Measurements from ENCODE around the gene RSPO3. TPM values are rescaled to one million over a fixed set of nuclear protein-coding genes. Genes with fewer than 3 reads are reported as not detected.

RSPO3 gene
- total RNA-seq, 2 donors from 2014 or later: not detected

GRCh38 chr6:127119102-127120022 lies 891 bp downstream of the RSPO3 start:
- H3K9me3 ChIP-seq (ENCODE audit: control insufficient read depth, low read length, poor library complexity, severe bottlenecking): no peaks in the 10 kb centered on the region
- H3K4me3 Mint-ChIP-seq: peak overlapping the region; percentile 87
- no peak overlapping the region for H3K27ac Mint-ChIP-seq
- ATAC-seq: no peak
- H3K4me1 Mint-ChIP-seq: peaks cover 18% of the 10 kb centered on the region
- H3K27me3 Mint-ChIP-seq: peaks cover 83% of the 10 kb centered on the region
- DNase-seq: no peak
- H3K36me3 Mint-ChIP-seq (ENCODE audit: low read depth): peaks cover 7% of the 10 kb centered on the region

- no peaks in the 10 kb centered on the region for H3K9me3 ChIP-seq (ENCODE audit: control insufficient read depth, low read length, poor library complexity, severe bottlenecking)
- peaks cover 7% of the 10 kb centered on the region for H3K36me3 Mint-ChIP-seq (ENCODE audit: low read depth)
- ATAC-seq: no peak
- peaks cover 79% of the 10 kb centered on the region for H3K27me3 Mint-ChIP-seq
- no peak for DNase-seq
- H3K27ac Mint-ChIP-seq: no peak overlapping the region
- peaks cover 18% of the 10 kb centered on the region for H3K4me1 Mint-ChIP-seq
- peak overlapping the region; percentile 87 for H3K4me3 Mint-ChIP-seq
Observed at GRCh38 chr6:127120023-127120786, 1.7 kb downstream of the RSPO3 start.

GRCh38 chr6:127120787-127121636 lies 2.5 kb downstream of the RSPO3 start:
- ATAC-seq (peak; percentile 80), DNase-seq (peak in 1 of 3 donors; percentile 39)
- H3K4me3 Mint-ChIP-seq: peak overlapping the region; percentile 87
- no peaks in the 10 kb centered on the region for H3K9me3 ChIP-seq (ENCODE audit: control insufficient read depth, low read length, poor library complexity, severe bottlenecking)
- H3K27ac Mint-ChIP-seq: no peak overlapping the region
- peaks cover 18% of the 10 kb centered on the region for H3K4me1 Mint-ChIP-seq
- H3K36me3 Mint-ChIP-seq (ENCODE audit: low read depth): peaks cover 7% of the 10 kb centered on the region
- H3K27me3 Mint-ChIP-seq: peaks cover 79% of the 10 kb centered on the region

- no peak for DNase-seq
- no peak for ATAC-seq
- peaks cover 18% of the 10 kb centered on the region for H3K4me1 Mint-ChIP-seq
- H3K27ac Mint-ChIP-seq: no peak overlapping the region
- peak overlapping the region; percentile 41 for H3K4me3 Mint-ChIP-seq
- no peaks in the 10 kb centered on the region for H3K9me3 ChIP-seq (ENCODE audit: control insufficient read depth, low read length, poor library complexity, severe bottlenecking)
- peaks cover 75% of the 10 kb centered on the region for H3K27me3 Mint-ChIP-seq
- H3K36me3 Mint-ChIP-seq (ENCODE audit: low read depth): peaks cover 7% of the 10 kb centered on the region
Observed at GRCh38 chr6:127121637-127121960, 3.1 kb downstream of the RSPO3 start.

GRCh38 chr6:127124172-127124571 lies 5.7 kb downstream of the RSPO3 start:
- DNase-seq (no peak), ATAC-seq (no peak)
- Mint-ChIP-seq H3K4me1 (peaks cover 8% of the 10 kb centered on the region), H3K36me3 (ENCODE audit: low read depth) (no peaks in the 10 kb centered on the region), H3K27me3 (peaks cover 76% of the 10 kb centered on the region), H3K27ac (no peak overlapping the region), H3K4me3 (no peak overlapping the region)
- no peaks in the 10 kb centered on the region for H3K9me3 ChIP-seq (ENCODE audit: control insufficient read depth, low read length, poor library complexity, severe bottlenecking)

- no peak overlapping the region for H3K27ac Mint-ChIP-seq
- no peak overlapping the region for H3K4me3 Mint-ChIP-seq
- no peaks in the 10 kb centered on the region for H3K9me3 ChIP-seq (ENCODE audit: control insufficient read depth, low read length, poor library complexity, severe bottlenecking)
- no peak for DNase-seq
- H3K36me3 Mint-ChIP-seq (ENCODE audit: low read depth): no peaks in the 10 kb centered on the region
- H3K27me3 Mint-ChIP-seq: peaks cover 78% of the 10 kb centered on the region
- no peak for ATAC-seq
- H3K4me1 Mint-ChIP-seq: peaks cover 8% of the 10 kb centered on the region
Observed at GRCh38 chr6:127124680-127125079, 6.2 kb downstream of the RSPO3 start.

- peaks cover 63% of the 10 kb centered on the region for H3K27me3 Mint-ChIP-seq
- no peaks in the 10 kb centered on the region for H3K9me3 ChIP-seq (ENCODE audit: control insufficient read depth, low read length, poor library complexity, severe bottlenecking)
- DNase-seq: no peak
- ATAC-seq: no peak
- no peaks in the 10 kb centered on the region for H3K36me3 Mint-ChIP-seq (ENCODE audit: low read depth)
- no peaks in the 10 kb centered on the region for H3K4me1 Mint-ChIP-seq
- H3K4me3 Mint-ChIP-seq: no peak overlapping the region
- no peak overlapping the region for H3K27ac Mint-ChIP-seq
Observed at GRCh38 chr6:127128066-127128465, 9.6 kb downstream of the RSPO3 start.

- H3K4me1 Mint-ChIP-seq: no peaks in the 10 kb centered on the region
- H3K27me3 Mint-ChIP-seq: peaks cover 54% of the 10 kb centered on the region
- DNase-seq: no peak
- ATAC-seq: no peak
- no peaks in the 10 kb centered on the region for H3K9me3 ChIP-seq (ENCODE audit: control insufficient read depth, low read length, poor library complexity, severe bottlenecking)
- no peaks in the 10 kb centered on the region for H3K36me3 Mint-ChIP-seq (ENCODE audit: low read depth)
- no peak overlapping the region for H3K4me3 Mint-ChIP-seq
- H3K27ac Mint-ChIP-seq: no peak overlapping the region
Observed at GRCh38 chr6:127129251-127129650, 10.8 kb downstream of the RSPO3 start.

GRCh38 chr6:127131275-127131674 lies 12.8 kb downstream of the RSPO3 start:
- no peaks in the 10 kb centered on the region for H3K4me1 Mint-ChIP-seq
- H3K27ac Mint-ChIP-seq: no peak overlapping the region
- H3K27me3 Mint-ChIP-seq: peaks cover 44% of the 10 kb centered on the region
- no peaks in the 10 kb centered on the region for H3K9me3 ChIP-seq (ENCODE audit: control insufficient read depth, low read length, poor library complexity, severe bottlenecking)
- no peak for DNase-seq
- H3K4me3 Mint-ChIP-seq: no peak overlapping the region
- no peak for ATAC-seq
- H3K36me3 Mint-ChIP-seq (ENCODE audit: low read depth): no peaks in the 10 kb centered on the region

GRCh38 chr6:127131772-127132376 lies 13.4 kb downstream of the RSPO3 start:
- ATAC-seq (no peak), DNase-seq (no peak)
- no peaks in the 10 kb centered on the region for H3K9me3 ChIP-seq (ENCODE audit: control insufficient read depth, low read length, poor library complexity, severe bottlenecking)
- no peak overlapping the region for H3K4me3 Mint-ChIP-seq
- H3K4me1 Mint-ChIP-seq: no peaks in the 10 kb centered on the region
- H3K36me3 Mint-ChIP-seq (ENCODE audit: low read depth): no peaks in the 10 kb centered on the region
- H3K27me3 Mint-ChIP-seq: peaks cover 47% of the 10 kb centered on the region
- no peak overlapping the region for H3K27ac Mint-ChIP-seq

- H3K36me3 Mint-ChIP-seq (ENCODE audit: low read depth): no peaks in the 10 kb centered on the region
- H3K27ac Mint-ChIP-seq: no peak overlapping the region
- peaks cover 28% of the 10 kb centered on the region for H3K27me3 Mint-ChIP-seq
- ATAC-seq (no peak), DNase-seq (no peak)
- no peaks in the 10 kb centered on the region for H3K9me3 ChIP-seq (ENCODE audit: control insufficient read depth, low read length, poor library complexity, severe bottlenecking)
- H3K4me1 Mint-ChIP-seq: no peaks in the 10 kb centered on the region
- H3K4me3 Mint-ChIP-seq: no peak overlapping the region
Observed at GRCh38 chr6:127134136-127134535, 15.7 kb downstream of the RSPO3 start.

- DNase-seq (no peak), ATAC-seq (no peak)
- Mint-ChIP-seq H3K27ac (no peak overlapping the region), H3K27me3 (peaks cover 13% of the 10 kb centered on the region), H3K36me3 (ENCODE audit: low read depth) (no peaks in the 10 kb centered on the region), H3K4me1 (no peaks in the 10 kb centered on the region), H3K4me3 (no peak overlapping the region)
- no peaks in the 10 kb centered on the region for H3K9me3 ChIP-seq (ENCODE audit: control insufficient read depth, low read length, poor library complexity, severe bottlenecking)
Observed at GRCh38 chr6:127136786-127137185, 18.3 kb downstream of the RSPO3 start.

Measured in T-helper 17 cell (primary cell).